Esophagus muscularis mucosa (tissue), 4 donors: Measurements from ENCODE around the gene BET1L. TPM values are rescaled to one million over a fixed set of nuclear protein-coding genes. Genes with fewer than 3 reads are reported as not detected.

Experiments used
- DNase-seq: peaks from one replicate; pipeline ENCODE4 v3.0.0-alpha.2; 2017; ENCODE audit errors: extremely low spot score
- H3K27ac ChIP-seq, 4 donors: fragments of 200-600 bp; sonication (generic); replicated peaks in 1 of 4; 1 replicate in 3 of 4; 2 replicates in 1 of 4; pipeline ENCODE4 v1.5.1; 2016 to 2019; ENCODE audit warnings: mild to moderate bottlenecking in 1 of 4
- H3K27me3 ChIP-seq, 4 donors: fragments of 200-600 bp; sonication (generic); one replicate each; pipeline versions ENCODE4 v1.5.1 to v1.6.0; 2016 to 2019
- H3K36me3 ChIP-seq, 4 donors: fragments of 200-600 bp; sonication (generic); one replicate each; pipeline ENCODE4 v1.5.1; 2016 to 2019
- H3K4me1 ChIP-seq, 4 donors: fragments of 200-600 bp; sonication (generic); one replicate each; pipeline ENCODE4 v1.5.1; 2016 to 2019
- H3K4me3 ChIP-seq, 4 donors: fragments of 200-600 bp; sonication (generic); 1 replicate in 2 of 4; 2 replicates in 2 of 4; pipeline ENCODE4 v1.5.1; 2016 to 2019; ENCODE audit warnings: mild to moderate bottlenecking in 4 of 4, moderate library complexity in 1 of 4
- H3K9me3 ChIP-seq, 4 donors: fragments of 200-600 bp; sonication (generic); 1 replicate in 3 of 4; 2 replicates in 1 of 4; pipeline ENCODE4 v1.5.1; 2016 to 2019
- CTCF ChIP-seq, 3 experiments: fragments of 200-600 bp in 2 of 3; fragments of 450-650 bp in 1 of 3; sonication (generic) in 2 of 3; IDR thresholded peaks; one replicate each; pipeline ENCODE4 v1.5.1; 2017 to 2019; ENCODE audit warnings: antibody characterized with exemption in 3 of 3, mild to moderate bottlenecking in 2 of 3, moderate library complexity in 1 of 3
- EP300 ChIP-seq: sonication (generic); formaldehyde crosslinking; IDR thresholded peaks from one replicate; pipeline ENCODE4 v1.6.1; 2017; ENCODE audit warnings: antibody characterized with exemption
- POLR2A ChIP-seq: fragments of 450-650 bp; IDR thresholded peaks from one replicate; pipeline ENCODE4 v1.6.1; 2017; ENCODE audit warnings: antibody characterized with exemption, moderate library complexity, mild to moderate bottlenecking, low read depth
- POLR2AphosphoS5 ChIP-seq, 2 donors: sonication (generic); formaldehyde crosslinking; IDR thresholded peaks; one replicate each; pipeline ENCODE4 v1.6.1; 2017; ENCODE audit warnings: antibody characterized with exemption in 2 of 2
- WGBS: methylation state at CpG from one replicate; pipeline ENCODE4 v1.1.5; 2018; 5-methylcytosine and 5-hydroxymethylcytosine counted together
- intact Hi-C: fragments of 100-400 bp; cut with DNase I; formaldehyde crosslinking; loops from one replicate; pipeline ENCODE4 v1.15.1; 2023
- total RNA-seq, 4 donors: library from RNA; depleted of rRNA; stranded (reverse); fragments of >200 nt; gene quantifications; one replicate each; pipeline versions ENCODE4 v1.1.0 to v1.2.1, GENCODE V29; 2016

BET1L gene
- total RNA-seq, 4 donors from 2014 or later, result 16.2 to 32.9 (median 30.5) TPM

GRCh38 chr11:208181-208916 is 1.1 kb upstream of the BET1L start:
- peak overlapping the region; percentile 96 to 99 (median 98) for H3K27ac ChIP-seq
- intact Hi-C loops, result loop anchor here (10.0 kb wide), 1 partner anchor 156 kb away; the partner anchor contains the start of gene B4GALNT4
- H3K36me3 ChIP-seq, result peaks cover 38 to 68% (median 63%) of the 10 kb centered on the region in 4 donors
- H3K27me3 ChIP-seq, result no peaks in the 10 kb centered on the region
- no peaks in the 10 kb centered on the region for H3K9me3 ChIP-seq
- WGBS, result under 1% methylated on average over 24 of the region's 57 CpGs
- TF ChIP-seq POLR2AphosphoS5 (IDR thresholded peaks at IDR 0.05), result peak; percentile 83 to 89
- TF ChIP-seq CTCF (IDR thresholded peaks at IDR 0.05), result peak in 1 of 3 experiments; percentile 25
- peak; percentile 88 for TF ChIP-seq POLR2A
- no peak for TF ChIP-seq EP300
- peaks cover 41 to 77% (median 59%) of the 10 kb centered on the region in 4 donors for H3K4me1 ChIP-seq
- H3K4me3 ChIP-seq, result peak overlapping the region; percentile 81 to 99 (median 86)
- DNase-seq, result peak; percentile 93

- Histone ChIP-seq H3K4me1 (peaks cover 41 to 77% (median 63%) of the 10 kb centered on the region in 4 donors), H3K9me3 (no peaks in the 10 kb centered on the region), H3K27ac (peak overlapping the region; percentile 96 to 99 (median 98)), H3K27me3 (no peaks in the 10 kb centered on the region), H3K4me3 (peak overlapping the region; percentile 81 to 99 (median 86)), H3K36me3 (peaks cover 32 to 68% (median 63%) of the 10 kb centered on the region in 4 donors)
- TF ChIP-seq EP300 (no peak), CTCF (IDR thresholded peaks at IDR 0.05) (no peak), POLR2AphosphoS5 (IDR thresholded peaks at IDR 0.05) (no peak), POLR2A (no peak)
- intact Hi-C loops, result loop anchor here (2.0 to 10.0 kb wide), 2 partner anchors 27 to 157 kb away; partner anchors contain the start of gene B4GALNT4
- DNase-seq, result no peak
- no CpG with 5 or more reads among the region's 27 CpGs for WGBS
These were observed 623 bp upstream of the BET1L start for GRCh38 chr11:207863-208180.

- Histone ChIP-seq H3K4me1 (peaks cover 41 to 68% (median 62%) of the 10 kb centered on the region in 4 donors), H3K36me3 (peaks cover 23 to 68% (median 55%) of the 10 kb centered on the region in 4 donors), H3K27ac (peak overlapping the region; percentile 96 to 99 (median 98)), H3K27me3 (no peaks in the 10 kb centered on the region), H3K4me3 (peak overlapping the region; percentile 81 to 99 (median 86)), H3K9me3 (no peaks in the 10 kb centered on the region)
- 1% methylated on average over 31 of the region's 39 CpGs for WGBS
- DNase-seq, result no peak
- intact Hi-C loops, result loop anchor here (2.0 to 10.0 kb wide), 2 partner anchors 28 to 158 kb away; partner anchors contain the start of gene B4GALNT4
- TF ChIP-seq CTCF (IDR thresholded peaks at IDR 0.05), result no peak
These were observed 532 bp downstream of the BET1L start for GRCh38 chr11:206526-207207.

DNA sequence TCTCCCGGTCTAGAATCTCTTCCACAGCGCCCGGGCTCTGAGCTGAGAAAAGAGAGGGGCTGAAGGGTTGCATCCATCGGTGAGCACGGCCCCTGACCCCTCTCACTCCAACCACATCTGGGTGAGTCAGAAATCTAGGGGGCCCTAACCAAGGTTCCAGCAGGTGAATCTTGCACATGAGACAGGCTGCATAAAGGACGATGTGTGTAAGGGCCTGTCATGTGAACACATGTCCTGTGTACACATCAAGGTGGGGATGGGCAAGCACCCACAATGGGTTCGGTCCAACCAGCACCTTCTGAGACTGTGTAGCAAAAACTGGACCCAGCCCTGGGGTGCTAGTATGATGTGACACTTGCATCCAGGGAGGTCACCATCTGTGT is 1.2 kb downstream of the BET1L start:
- H3K9me3 ChIP-seq, result no peaks in the 10 kb centered on the region
- peaks cover 18 to 68% (median 54%) of the 10 kb centered on the region in 4 donors for H3K36me3 ChIP-seq
- TF ChIP-seq CTCF (IDR thresholded peaks at IDR 0.05), result no peak
- TF ChIP-seq POLR2AphosphoS5 (IDR thresholded peaks at IDR 0.05), result no peak
- TF ChIP-seq EP300, result no peak
- no peak for TF ChIP-seq POLR2A
- intact Hi-C loops, result loop anchor here (2.0 to 10.0 kb wide), 2 partner anchors 29 to 159 kb away; partner anchors contain the start of gene B4GALNT4
- peaks cover 36 to 61% (median 58%) of the 10 kb centered on the region in 4 donors for H3K4me1 ChIP-seq
- H3K27me3 ChIP-seq, result no peaks in the 10 kb centered on the region
- WGBS, result 90% methylated on average over 7 of the region's 7 CpGs
- peak overlapping the region; percentile 81 to 99 (median 86) for H3K4me3 ChIP-seq
- DNase-seq, result no peak
- peak overlapping the region; percentile 96 to 99 (median 98) for H3K27ac ChIP-seq
